ENCODE results near the gene TCERG1L. TPM values are rescaled to one million over a fixed set of nuclear protein-coding genes. Genes with fewer than 3 reads are reported as not detected.

TCERG1L gene
- total RNA-seq, 2 experiments from 2014 or later = 0.06 TPM; not detected in 1

DNA sequence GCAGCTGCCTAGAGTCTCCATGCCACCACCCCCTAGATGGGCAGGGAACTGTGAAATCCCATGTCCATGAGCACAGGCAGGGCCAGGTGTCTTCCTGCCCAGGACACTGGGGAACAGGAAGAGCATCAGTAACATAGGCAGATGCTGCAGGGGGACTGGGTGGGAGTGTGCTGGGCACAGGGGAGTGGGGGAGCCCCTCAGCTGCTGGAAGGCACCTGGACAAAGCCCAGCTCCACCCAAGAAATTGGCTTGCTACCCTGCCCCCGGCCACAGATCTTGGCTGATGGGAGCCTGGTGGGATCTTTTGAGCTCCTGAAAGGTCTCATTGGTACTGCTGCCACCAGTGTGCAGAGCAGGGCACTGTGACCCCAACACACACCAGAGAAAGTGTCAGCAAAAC lies 66.7 kb downstream of the TCERG1L start:
- ATAC-seq (ENCODE audit: poor library complexity) (no peak), DNase-seq (no peak)
- CTCF ChIA-PET = no interaction called here
- H3K27ac Mint-ChIP-seq = no peak overlapping the region
- H3K36me3 Mint-ChIP-seq (ENCODE audit: low read depth) = no peaks in the 10 kb centered on the region
- intact Hi-C loops (cut with DNase I, micrococcal nuclease) = no loop called here
- no peaks in the 10 kb centered on the region for H3K4me1 ChIP-seq (ENCODE audit: insufficient read depth, low read length)
- H3K4me3 Mint-ChIP-seq = no peak overlapping the region
- no peak overlapping the region for H3K27ac ChIP-seq (ENCODE audit: low read depth in 1 of 2, low read length in 2 of 2)
- no peaks in the 10 kb centered on the region for H3K27me3 ChIP-seq (ENCODE audit: control insufficient read depth in 1 of 2, insufficient read depth in 2 of 2, low read length in 2 of 2)
- no peak overlapping the region for H3K4me3 ChIP-seq (ENCODE audit: low read length)
- H3K27me3 Mint-ChIP-seq = no peaks in the 10 kb centered on the region
- POLR2A ChIA-PET = no interaction called here
- H3K36me3 ChIP-seq (ENCODE audit: insufficient read depth, low read length) = no peaks in the 10 kb centered on the region
- peaks cover 0 to 24% of the 10 kb centered on the region in 2 experiments for H3K9me3 ChIP-seq (ENCODE audit: control insufficient read depth in 1 of 2, insufficient read depth in 1 of 2, low read length in 2 of 2)
- no peaks in the 10 kb centered on the region for H3K9me3 Mint-ChIP-seq
- TF ChIP-seq, protein P1, sequence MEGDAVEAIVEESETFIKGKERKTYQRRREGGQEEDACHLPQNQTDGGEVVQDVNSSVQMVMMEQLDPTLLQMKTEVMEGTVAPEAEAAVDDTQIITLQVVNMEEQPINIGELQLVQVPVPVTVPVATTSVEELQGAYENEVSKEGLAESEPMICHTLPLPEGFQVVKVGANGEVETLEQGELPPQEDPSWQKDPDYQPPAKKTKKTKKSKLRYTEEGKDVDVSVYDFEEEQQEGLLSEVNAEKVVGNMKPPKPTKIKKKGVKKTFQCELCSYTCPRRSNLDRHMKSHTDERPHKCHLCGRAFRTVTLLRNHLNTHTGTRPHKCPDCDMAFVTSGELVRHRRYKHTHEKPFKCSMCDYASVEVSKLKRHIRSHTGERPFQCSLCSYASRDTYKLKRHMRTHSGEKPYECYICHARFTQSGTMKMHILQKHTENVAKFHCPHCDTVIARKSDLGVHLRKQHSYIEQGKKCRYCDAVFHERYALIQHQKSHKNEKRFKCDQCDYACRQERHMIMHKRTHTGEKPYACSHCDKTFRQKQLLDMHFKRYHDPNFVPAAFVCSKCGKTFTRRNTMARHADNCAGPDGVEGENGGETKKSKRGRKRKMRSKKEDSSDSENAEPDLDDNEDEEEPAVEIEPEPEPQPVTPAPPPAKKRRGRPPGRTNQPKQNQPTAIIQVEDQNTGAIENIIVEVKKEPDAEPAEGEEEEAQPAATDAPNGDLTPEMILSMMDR (IDR thresholded peaks at IDR 0.05) = no peak
- H3K4me1 Mint-ChIP-seq (ENCODE audit: low read depth) = no peaks in the 10 kb centered on the region

DNA sequence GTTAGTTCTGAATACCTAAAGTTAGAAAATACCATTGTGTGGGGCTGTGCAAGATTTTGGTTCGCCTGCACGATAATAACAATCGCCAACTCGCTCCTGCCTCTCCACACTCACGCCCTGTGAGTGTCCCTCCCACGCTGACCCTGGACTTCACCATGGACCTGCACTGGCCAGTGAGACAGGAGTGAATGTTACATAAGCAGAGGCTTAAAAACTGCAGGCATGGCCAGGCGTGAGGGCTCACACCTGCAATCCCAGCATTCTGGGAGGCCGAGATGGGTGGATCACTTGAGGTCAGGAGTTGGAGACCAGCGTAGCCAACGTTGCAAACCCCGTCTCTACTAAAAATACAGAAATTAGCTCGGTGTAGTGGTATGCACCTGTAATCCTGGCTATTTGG lies 68.4 kb downstream of the TCERG1L start:
- H3K4me1 ChIP-seq (ENCODE audit: insufficient read depth, low read length) = no peaks in the 10 kb centered on the region
- Mint-ChIP-seq H3K27ac (no peak overlapping the region), H3K36me3 (ENCODE audit: low read depth) (no peaks in the 10 kb centered on the region), H3K27me3 (no peaks in the 10 kb centered on the region), H3K4me1 (ENCODE audit: low read depth) (no peaks in the 10 kb centered on the region), H3K9me3 (no peaks in the 10 kb centered on the region), H3K4me3 (no peak overlapping the region)
- TF ChIP-seq, protein P1 (IDR thresholded peaks at IDR 0.05) = no peak
- no peak overlapping the region for H3K27ac ChIP-seq (ENCODE audit: low read depth in 1 of 2, low read length in 2 of 2)
- DNase-seq (no peak), ATAC-seq (ENCODE audit: poor library complexity) (no peak)
- H3K9me3 ChIP-seq (ENCODE audit: control insufficient read depth in 1 of 2, insufficient read depth in 1 of 2, low read length in 2 of 2) = peaks cover 0 to 19% of the 10 kb centered on the region in 2 experiments
- peaks cover 0 to 10% of the 10 kb centered on the region in 2 experiments for H3K27me3 ChIP-seq (ENCODE audit: control insufficient read depth in 1 of 2, insufficient read depth in 2 of 2, low read length in 2 of 2)
- POLR2A ChIA-PET = no interaction called here
- H3K4me3 ChIP-seq (ENCODE audit: low read length) = no peak overlapping the region
- CTCF ChIA-PET = no interaction called here
- H3K36me3 ChIP-seq (ENCODE audit: insufficient read depth, low read length) = no peaks in the 10 kb centered on the region
- intact Hi-C loops (cut with DNase I, micrococcal nuclease) = no loop called here

DNA sequence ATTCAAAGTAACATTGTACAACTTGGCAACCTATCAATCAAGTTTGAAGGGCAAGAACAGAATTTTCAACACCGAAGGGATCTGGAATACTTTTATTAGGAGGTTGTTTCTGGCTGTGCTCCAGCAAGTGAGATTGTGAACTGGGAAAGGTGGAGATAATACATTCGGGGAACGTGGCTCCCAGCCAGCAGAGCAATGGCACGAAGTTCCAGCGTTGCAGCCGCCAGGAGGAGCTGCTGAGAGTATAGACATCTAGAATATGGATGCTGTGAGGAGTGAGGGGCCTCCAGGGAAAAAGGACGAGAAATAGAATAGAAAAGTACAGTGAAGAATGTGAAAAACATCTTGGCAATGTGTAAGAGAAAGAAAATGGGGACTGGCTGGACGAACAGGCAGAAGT lies 69.5 kb downstream of the TCERG1L start:
- Histone ChIP-seq H3K27me3 (ENCODE audit: control insufficient read depth in 1 of 2, insufficient read depth in 2 of 2, low read length in 2 of 2) (peaks cover 0 to 10% of the 10 kb centered on the region in 2 experiments), H3K27ac (ENCODE audit: low read depth in 1 of 2, low read length in 2 of 2) (no peak overlapping the region), H3K36me3 (ENCODE audit: insufficient read depth, low read length) (no peaks in the 10 kb centered on the region), H3K9me3 (ENCODE audit: control insufficient read depth in 1 of 2, insufficient read depth in 1 of 2, low read length in 2 of 2) (peaks cover 0 to 20% of the 10 kb centered on the region in 2 experiments), H3K4me3 (ENCODE audit: low read length) (no peak overlapping the region), H3K4me1 (ENCODE audit: insufficient read depth, low read length) (no peaks in the 10 kb centered on the region)
- intact Hi-C loops (cut with DNase I, micrococcal nuclease) = no loop called here
- Mint-ChIP-seq H3K4me3 (no peak overlapping the region), H3K9me3 (no peaks in the 10 kb centered on the region), H3K27me3 (no peaks in the 10 kb centered on the region), H3K4me1 (ENCODE audit: low read depth) (no peaks in the 10 kb centered on the region), H3K27ac (no peak overlapping the region), H3K36me3 (ENCODE audit: low read depth) (no peaks in the 10 kb centered on the region)
- ChIA-PET CTCF (no interaction called here), POLR2A (no interaction called here)
- DNase-seq (no peak), ATAC-seq (ENCODE audit: poor library complexity) (no peak)
- TF ChIP-seq, protein P1 (IDR thresholded peaks at IDR 0.05) = no peak

All from CD4-positive, alpha-beta T cell (primary cell).